HEK293 (cell line): Measurements from ENCODE around the gene CD74.

ENCODE experiments used
- ATF2 ChIP-seq: fragments of 450-650 bp; formaldehyde crosslinking; IDR thresholded peaks from 2 replicates; pipeline ENCODE4 v1.5.1; 2016; ENCODE audit warnings: missing biosample characterization, missing genetic modification characterization, low read depth
- PRDM2 ChIP-seq: fragments of 450-650 bp; formaldehyde crosslinking; IDR thresholded peaks from 2 replicates; pipeline ENCODE4 v1.5.1; 2016; ENCODE audit warnings: missing biosample characterization, missing genetic modification characterization, borderline replicate concordance
- SCRT2 ChIP-seq: fragments of 450-650 bp; formaldehyde crosslinking; IDR thresholded peaks from 2 replicates; pipeline ENCODE4 v1.5.1; 2016; ENCODE audit warnings: missing biosample characterization, missing genetic modification characterization
- SP3 ChIP-seq: fragments of 450-650 bp; formaldehyde crosslinking; IDR thresholded peaks from 2 replicates; pipeline ENCODE4 v1.5.1; 2016; ENCODE audit warnings: missing biosample characterization, missing genetic modification characterization
- ZBTB48 ChIP-seq: fragments of 450-650 bp; formaldehyde crosslinking; IDR thresholded peaks from 2 replicates; pipeline ENCODE4 v1.5.1; 2016; ENCODE audit warnings: missing biosample characterization, missing genetic modification characterization
- ZNF214 ChIP-seq: fragments of 450-650 bp; formaldehyde crosslinking; IDR thresholded peaks from 2 replicates; pipeline ENCODE4 v1.5.1; 2017; ENCODE audit warnings: missing biosample characterization, mild to moderate bottlenecking, missing genetic modification characterization, borderline replicate concordance
- ZNF239 ChIP-seq: fragments of 450-650 bp; formaldehyde crosslinking; IDR thresholded peaks from 2 replicates; pipeline ENCODE4 v1.5.1; 2016; ENCODE audit warnings: missing biosample characterization, missing genetic modification characterization
- ZNF433 ChIP-seq: fragments of 450-650 bp; formaldehyde crosslinking; IDR thresholded peaks from 2 replicates; pipeline ENCODE4 v1.5.1; 2016; ENCODE audit warnings: missing biosample characterization, missing genetic modification characterization, low read depth
- ZNF518A ChIP-seq: fragments of 450-650 bp; formaldehyde crosslinking; conservative IDR thresholded peaks from 2 replicates; pipeline ENCODE4 v1.5.1; 2016; ENCODE audit warnings: low read depth, missing biosample characterization, missing genetic modification characterization
- ZNF610 ChIP-seq: fragments of 450-650 bp; formaldehyde crosslinking; IDR thresholded peaks from 2 replicates; pipeline ENCODE4 v1.5.1; 2016; ENCODE audit warnings: missing biosample characterization, missing genetic modification characterization, borderline replicate concordance
- ZNF843 ChIP-seq: fragments of 450-650 bp; formaldehyde crosslinking; IDR thresholded peaks from 2 replicates; pipeline ENCODE4 v1.5.1; 2016; ENCODE audit warnings: missing biosample characterization, missing genetic modification characterization
- ZSCAN4 ChIP-seq: fragments of 450-650 bp; formaldehyde crosslinking; IDR thresholded peaks from 2 replicates; pipeline ENCODE4 v1.5.1; 2017; ENCODE audit warnings: missing biosample characterization, missing genetic modification characterization
- TF ChIP-seq, protein P1 (sequence below): fragments of 450-650 bp; formaldehyde crosslinking; IDR thresholded peaks from 2 replicates; pipeline ENCODE4 v1.5.1; 2016; ENCODE audit warnings: missing biosample characterization, missing genetic modification characterization

Gene CD74

GRCh38 chr5:150395688-150395975, 17.1 kb downstream of the CD74 start (continued):
- TF ChIP-seq ATF2 (tag by site-specific recombination): no peak
- no peak for TF ChIP-seq SP3 (tag by site-specific recombination)
- TF ChIP-seq SCRT2 (tag by site-specific recombination): no peak
- no peak for TF ChIP-seq ZNF843 (tag by site-specific recombination)
- no peak for TF ChIP-seq ZBTB48 (tag by site-specific recombination)
- no peak for TF ChIP-seq ZNF518A (tag by site-specific recombination)
- TF ChIP-seq, protein P1, sequence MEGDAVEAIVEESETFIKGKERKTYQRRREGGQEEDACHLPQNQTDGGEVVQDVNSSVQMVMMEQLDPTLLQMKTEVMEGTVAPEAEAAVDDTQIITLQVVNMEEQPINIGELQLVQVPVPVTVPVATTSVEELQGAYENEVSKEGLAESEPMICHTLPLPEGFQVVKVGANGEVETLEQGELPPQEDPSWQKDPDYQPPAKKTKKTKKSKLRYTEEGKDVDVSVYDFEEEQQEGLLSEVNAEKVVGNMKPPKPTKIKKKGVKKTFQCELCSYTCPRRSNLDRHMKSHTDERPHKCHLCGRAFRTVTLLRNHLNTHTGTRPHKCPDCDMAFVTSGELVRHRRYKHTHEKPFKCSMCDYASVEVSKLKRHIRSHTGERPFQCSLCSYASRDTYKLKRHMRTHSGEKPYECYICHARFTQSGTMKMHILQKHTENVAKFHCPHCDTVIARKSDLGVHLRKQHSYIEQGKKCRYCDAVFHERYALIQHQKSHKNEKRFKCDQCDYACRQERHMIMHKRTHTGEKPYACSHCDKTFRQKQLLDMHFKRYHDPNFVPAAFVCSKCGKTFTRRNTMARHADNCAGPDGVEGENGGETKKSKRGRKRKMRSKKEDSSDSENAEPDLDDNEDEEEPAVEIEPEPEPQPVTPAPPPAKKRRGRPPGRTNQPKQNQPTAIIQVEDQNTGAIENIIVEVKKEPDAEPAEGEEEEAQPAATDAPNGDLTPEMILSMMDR: no peak
- TF ChIP-seq ZNF610 (tag by site-specific recombination): no peak
- TF ChIP-seq ZNF239 (tag by site-specific recombination): no peak
- TF ChIP-seq ZNF433 (tag by site-specific recombination): no peak
- no peak for TF ChIP-seq PRDM2 (tag by site-specific recombination)
- no peak for TF ChIP-seq ZSCAN4
- TF ChIP-seq ZNF214 (tag by site-specific recombination): no peak
- TF ChIP-seq, all 188 proteins: peak for 0
